ES-I3 (cell line): Measurements from ENCODE around the gene HEATR1.

Source experiments
- H3K36me3 ChIP-seq: 2 replicates; pipeline ENCODE4 v1.6.1; 2013; ENCODE audit warnings: mild to moderate bottlenecking, low read length, control low read depth, moderate library complexity; ENCODE audit not compliant: insufficient read depth
- H3K4me1 ChIP-seq: 2 replicates; pipeline ENCODE4 v1.6.1; 2013; ENCODE audit warnings: mild to moderate bottlenecking, control low read depth, low read length; ENCODE audit not compliant: insufficient read depth
- H3K9ac ChIP-seq: 2 replicates; pipeline ENCODE4 v1.6.1; 2013; ENCODE audit warnings: low read depth, mild to moderate bottlenecking, low read length, moderate library complexity
- H3K9me3 ChIP-seq: 2 replicates; pipeline ENCODE4 v1.6.1; 2013; ENCODE audit warnings: mild to moderate bottlenecking, low read length, moderate library complexity; ENCODE audit not compliant: control insufficient read depth, insufficient read depth

HEATR1 gene

GRCh38 chr1:236501093-236501492 lies 103.2 kb downstream of the HEATR1 start:
- Histone ChIP-seq H3K36me3 (no peaks in the 10 kb centered on the region), H3K9ac (no peak overlapping the region), H3K4me1 (peaks cover 3% of the 10 kb centered on the region; the same call in 1 of the 2 replicates), H3K9me3 (no peaks in the 10 kb centered on the region)
